Nasal cavity respiratory epithelium epithelial cell of viscerocranial mucosa (primary cell): ENCODE measurements around the gene MARCHF2. TPM values are rescaled to one million over a fixed set of nuclear protein-coding genes. Genes with fewer than 3 reads are reported as not detected.

Experiments used
- total RNA-seq: library from RNA; depleted of rRNA; stranded (reverse); fragments of >200 nt; gene quantifications from 2 replicates; pipeline ENCODE4 v1.2.3, GENCODE V29; 2014

Gene MARCHF2, protein sequence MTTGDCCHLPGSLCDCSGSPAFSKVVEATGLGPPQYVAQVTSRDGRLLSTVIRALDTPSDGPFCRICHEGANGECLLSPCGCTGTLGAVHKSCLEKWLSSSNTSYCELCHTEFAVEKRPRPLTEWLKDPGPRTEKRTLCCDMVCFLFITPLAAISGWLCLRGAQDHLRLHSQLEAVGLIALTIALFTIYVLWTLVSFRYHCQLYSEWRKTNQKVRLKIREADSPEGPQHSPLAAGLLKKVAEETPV
- total RNA-seq = 38.3 and 43.4 TPM in 2 replicates

DNA sequence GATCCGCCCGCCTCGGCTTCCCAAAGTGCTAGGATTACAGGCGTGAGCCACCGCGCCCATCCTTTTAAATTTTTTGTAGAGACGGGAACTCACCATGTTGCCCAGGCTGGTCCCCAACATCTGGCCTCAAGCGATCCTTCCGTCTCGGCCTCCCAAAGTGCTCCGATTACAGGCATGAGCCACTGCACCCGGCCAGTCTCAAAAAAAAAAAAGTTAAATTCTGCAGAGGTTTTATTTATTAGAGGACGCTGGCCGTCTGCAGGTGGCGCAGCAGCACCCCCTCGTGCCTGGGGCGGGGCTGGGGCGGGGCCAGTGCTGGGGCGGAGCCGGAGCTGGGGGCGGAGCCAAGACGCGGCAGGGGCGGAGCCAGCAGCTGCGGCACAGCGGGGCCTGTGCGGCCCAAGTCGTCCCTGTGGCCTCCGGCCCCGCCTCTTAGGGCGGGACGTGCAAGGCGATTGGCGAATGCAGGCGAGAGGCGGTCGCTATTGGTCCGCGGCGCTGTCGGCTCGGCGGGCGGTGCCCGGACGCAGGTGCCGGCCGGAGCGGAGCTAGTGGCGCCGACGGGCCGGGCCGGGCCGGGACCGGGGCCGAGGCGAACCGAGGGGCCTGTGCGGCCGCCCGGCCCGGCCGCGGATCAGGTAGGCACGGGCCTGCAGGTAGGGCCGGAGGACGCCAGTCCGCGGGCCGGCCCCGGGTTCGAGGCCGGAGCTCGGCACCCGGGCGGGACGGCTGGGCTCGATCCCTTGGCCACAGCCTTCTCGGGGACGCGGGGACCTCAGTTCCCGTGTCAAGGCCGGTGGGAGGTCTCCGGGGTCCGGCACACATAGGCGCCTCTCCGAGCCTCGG, at the start of gene MARCHF2:
Gene MARCHF2 (plus strand): TSS at position 523 of the 846 bp plus-strand sequence. CDS start 8,536 bp downstream, outside the sequence.

DNA sequence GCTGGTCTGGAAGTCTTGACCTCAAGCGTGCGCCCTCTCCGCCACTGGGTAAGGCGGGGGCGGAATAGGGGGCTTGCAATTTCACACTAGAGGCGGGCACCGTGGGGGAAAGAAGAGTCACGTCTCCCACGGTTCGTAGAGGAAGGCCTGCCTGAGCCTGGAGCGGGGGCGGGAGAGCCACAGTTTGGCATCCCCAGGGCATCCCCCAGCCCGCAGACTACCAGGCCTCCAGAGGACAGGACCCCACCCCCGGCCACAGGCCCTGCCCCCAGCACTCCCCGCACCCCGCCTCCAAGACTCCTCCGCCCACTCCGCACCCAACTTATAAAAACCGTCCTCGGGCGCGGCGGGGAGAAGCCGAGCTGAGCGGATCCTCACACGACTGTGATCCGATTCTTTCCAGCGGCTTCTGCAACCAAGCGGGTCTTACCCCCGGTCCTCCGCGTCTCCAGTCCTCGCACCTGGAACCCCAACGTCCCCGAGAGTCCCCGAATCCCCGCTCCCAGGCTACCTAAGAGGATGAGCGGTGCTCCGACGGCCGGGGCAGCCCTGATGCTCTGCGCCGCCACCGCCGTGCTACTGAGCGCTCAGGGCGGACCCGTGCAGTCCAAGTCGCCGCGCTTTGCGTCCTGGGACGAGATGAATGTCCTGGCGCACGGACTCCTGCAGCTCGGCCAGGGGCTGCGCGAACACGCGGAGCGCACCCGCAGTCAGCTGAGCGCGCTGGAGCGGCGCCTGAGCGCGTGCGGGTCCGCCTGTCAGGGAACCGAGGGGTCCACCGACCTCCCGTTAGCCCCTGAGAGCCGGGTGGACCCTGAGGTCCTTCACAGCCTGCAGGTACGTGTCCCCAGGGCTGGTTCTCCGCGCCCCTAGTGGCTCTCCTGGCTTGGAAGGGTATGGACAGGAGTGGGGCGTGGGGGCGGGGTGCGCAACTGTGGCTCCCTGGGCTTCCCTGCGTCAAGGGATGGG, 49.0 kb upstream of the MARCHF2 start, which contains the start of gene ANGPTL4:
Gene ANGPTL4 (plus strand): TSS at position 353 of the 969 bp plus-strand sequence. CDS start 167 bp downstream, at position 520.

DNA sequence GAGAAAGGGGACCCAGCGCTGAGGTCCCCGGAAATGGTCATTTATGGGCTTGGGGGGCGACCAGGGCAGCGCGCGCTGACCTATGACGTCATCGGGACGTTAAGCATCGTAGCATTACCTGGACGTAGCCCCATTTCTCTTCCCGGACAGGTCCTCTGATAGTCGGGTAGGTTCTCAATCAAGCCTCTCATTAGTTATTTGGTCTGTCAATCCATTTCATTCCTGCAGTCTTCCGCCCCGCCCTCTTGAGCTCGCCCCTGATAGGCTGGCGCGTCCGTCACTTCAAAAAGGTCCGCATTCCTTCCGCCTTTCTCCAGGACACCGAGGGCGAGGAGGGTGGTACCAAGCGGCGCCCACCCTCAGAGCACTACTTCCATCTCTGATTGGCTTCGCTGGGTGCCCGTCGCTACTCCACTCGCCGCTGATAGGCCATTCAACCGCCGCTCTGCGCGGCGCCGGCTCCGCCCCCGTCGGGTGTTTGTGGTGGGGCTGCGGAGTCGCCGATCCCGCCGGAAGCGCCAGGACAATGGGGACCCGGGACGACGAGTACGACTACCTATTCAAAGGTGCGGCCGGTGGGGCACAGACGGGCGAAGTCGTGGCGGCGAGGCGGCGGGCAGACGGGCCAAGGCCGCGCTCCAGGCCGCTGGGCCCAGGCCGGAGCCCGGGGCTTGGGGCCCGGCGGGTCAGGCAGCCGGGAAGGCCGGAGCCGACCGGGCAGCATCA, 23.1 kb upstream of the MARCHF2 start, which contains the start of gene RAB11B:
Gene RAB11B (plus strand): TSS at position 470 of the 726 bp plus-strand sequence. CDS start 57 bp downstream, at position 527.

DNA sequence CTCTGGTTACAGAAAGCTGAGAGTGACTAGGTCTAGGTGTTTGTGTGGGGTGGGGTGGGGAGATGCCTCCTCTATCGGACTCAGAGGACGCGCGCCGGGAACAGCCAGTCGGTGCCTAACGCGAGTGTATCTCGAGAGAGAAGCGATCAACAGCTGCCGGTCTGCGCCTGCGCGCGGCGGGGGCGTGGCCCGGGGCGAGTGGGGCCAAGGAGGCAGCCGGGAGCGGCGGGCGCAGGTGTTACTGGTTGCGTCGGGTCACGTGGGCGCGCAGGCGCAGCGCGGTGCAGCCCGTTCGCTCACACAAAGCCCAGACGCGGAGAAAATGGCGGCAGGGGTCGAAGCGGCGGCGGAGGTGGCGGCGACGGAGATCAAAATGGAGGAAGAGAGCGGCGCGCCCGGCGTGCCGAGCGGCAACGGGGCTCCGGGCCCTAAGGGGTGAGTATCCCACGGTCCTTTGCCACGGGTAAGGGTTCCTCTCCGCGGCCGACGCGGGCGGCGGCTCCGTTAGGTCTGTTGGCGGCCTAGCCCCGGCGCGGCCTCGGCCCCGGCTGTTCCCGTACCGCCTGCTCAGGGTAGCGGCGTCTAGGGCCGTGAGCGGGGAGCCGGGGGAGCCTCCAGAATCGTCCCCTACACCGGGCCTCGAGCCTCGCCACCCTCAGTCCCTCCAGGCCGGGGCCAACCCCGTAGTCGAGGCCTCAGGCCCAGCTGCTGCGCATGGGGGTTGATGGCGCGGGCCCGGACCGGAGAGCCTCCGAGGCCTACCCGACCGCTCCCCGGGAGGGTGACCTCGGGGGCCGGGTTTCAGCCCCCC, 31.8 kb downstream of the MARCHF2 start, which contains the start of gene HNRNPM:
Gene HNRNPM (plus strand): TSS at position 299 of the 811 bp plus-strand sequence. CDS start 24 bp downstream, at position 323.

Other genes starting within 250 kb of the MARCHF2 start
- gene CERS4, start 203.9 kb upstream of the MARCHF2 start, total RNA-seq = 5.8 and 8.1 TPM in 2 replicates
- gene CD320, start 104.9 kb upstream of the MARCHF2 start, total RNA-seq = 6.8 and 9.8 TPM in 2 replicates
- 18.7 and 24.3 TPM in 2 replicates for gene NDUFA7, start 91.9 kb upstream of the MARCHF2 start, total RNA-seq
- 316 and 569 TPM in 2 replicates for gene RPS28, start 91.8 kb upstream of the MARCHF2 start, total RNA-seq
- gene KANK3, start 70.0 kb upstream of the MARCHF2 start, total RNA-seq = 0.57 and 1.7 TPM in 2 replicates
- 3.4 and 5.9 TPM in 2 replicates for gene ANGPTL4, start 49.1 kb upstream of the MARCHF2 start, total RNA-seq
- 53.3 and 120 TPM in 2 replicates for gene RAB11B, start 22.9 kb upstream of the MARCHF2 start, total RNA-seq
- 34.9 and 76.1 TPM in 2 replicates for gene HNRNPM, start 31.7 kb downstream of the MARCHF2 start, total RNA-seq
- 0.14 TPM in 1 of 2 replicates, not detected in the other for gene PRAM1, start 89.3 kb downstream of the MARCHF2 start, total RNA-seq
- 0.68 and 5.3 TPM in 2 replicates for gene ZNF414, start 100.9 kb downstream of the MARCHF2 start, total RNA-seq
- gene MYO1F, start 164.1 kb downstream of the MARCHF2 start, total RNA-seq = not detected in 2 replicates
- gene ADAMTS10, start 197.4 kb downstream of the MARCHF2 start, total RNA-seq = 0.36 TPM in 1 of 2 replicates, not detected in the other
- gene NFILZ, start 217.3 kb downstream of the MARCHF2 start, total RNA-seq = not detected in 2 replicates